NCI-H187 treated with DMSO at 0.1 percent for 48 hours (cell line): Measurements from ENCODE around the gene EVC.

ENCODE experiments used
- DNase-seq: peaks from one replicate; lab custom pipeline; 2025; lab: John Stamatoyannopoulos, UW

The EVC gene

GRCh38 chr4:5732158-5732557 is 21.2 kb downstream of the EVC start:
- no peak for DNase-seq

GRCh38 chr4:5734853-5735252 is 23.9 kb downstream of the EVC start:
- DNase-seq, result no peak

- no peak for DNase-seq
These were observed 24.5 kb downstream of the EVC start for GRCh38 chr4:5735463-5735862.

- no peak for DNase-seq
These were observed 27.1 kb downstream of the EVC start for GRCh38 chr4:5738061-5738460.

- DNase-seq, result no peak
These were observed 31.4 kb downstream of the EVC start for GRCh38 chr4:5742388-5742787.

- no peak for DNase-seq
These were observed 32.0 kb downstream of the EVC start for GRCh38 chr4:5742968-5743367.

GRCh38 chr4:5746250-5746649 is 35.2 kb downstream of the EVC start:
- DNase-seq, result no peak

GRCh38 chr4:5746829-5747737 is 36.1 kb downstream of the EVC start:
- DNase-seq, result no peak

- DNase-seq, result no peak
These were observed 36.9 kb downstream of the EVC start for GRCh38 chr4:5747738-5748375.

GRCh38 chr4:5749568-5749967 is 38.6 kb downstream of the EVC start:
- DNase-seq, result no peak

- DNase-seq, result no peak
These were observed 39.3 kb downstream of the EVC start for GRCh38 chr4:5750052-5750945.

GRCh38 chr4:5750946-5751665 is 40.1 kb downstream of the EVC start:
- no peak for DNase-seq

- no peak for DNase-seq
These were observed 40.8 kb downstream of the EVC start for GRCh38 chr4:5751666-5752375.

GRCh38 chr4:5752376-5753184 is 41.6 kb downstream of the EVC start:
- no peak for DNase-seq

GRCh38 chr4:5753366-5753765 is 42.4 kb downstream of the EVC start:
- no peak for DNase-seq

GRCh38 chr4:5753766-5754528 is 42.9 kb downstream of the EVC start:
- no peak for DNase-seq

GRCh38 chr4:5754529-5754881 is 43.5 kb downstream of the EVC start:
- DNase-seq, result no peak

- no peak for DNase-seq
These were observed 44.2 kb downstream of the EVC start for GRCh38 chr4:5755161-5755560.

GRCh38 chr4:5755679-5756078 is 44.7 kb downstream of the EVC start:
- DNase-seq, result no peak

- no peak for DNase-seq
These were observed 45.3 kb downstream of the EVC start for GRCh38 chr4:5756271-5756670.
